HFFc6 (cell line): ENCODE results near the gene BRPF1. TPM values are rescaled to one million over a fixed set of nuclear protein-coding genes. Genes with fewer than 3 reads are reported as not detected.

Source experiments
- DNase-seq: peaks from one replicate; pipeline ENCODE4 v3.0.0-alpha.2; 2018
- H3K27ac Mint-ChIP-seq: 2 replicates; pipeline ENCODE4 v1.8.0; 2020; ENCODE audit warnings: mild to moderate bottlenecking, mixed read lengths
- H3K27me3 Mint-ChIP-seq: 2 replicates; pipeline ENCODE4 v1.8.0; 2021; ENCODE audit warnings: mild to moderate bottlenecking, moderate library complexity, mixed read lengths; ENCODE audit not compliant: insufficient read depth
- H3K36me3 Mint-ChIP-seq: 2 replicates; pipeline ENCODE4 v1.8.0; 2021; ENCODE audit warnings: low read depth, mixed read lengths
- H3K4me1 Mint-ChIP-seq: 2 replicates; pipeline ENCODE4 v1.8.0; 2020; ENCODE audit warnings: low read depth, mixed read lengths
- H3K4me3 Mint-ChIP-seq: 2 replicates; pipeline ENCODE4 v1.8.0; 2020; ENCODE audit warnings: mild to moderate bottlenecking, moderate library complexity, mixed read lengths
- H3K9me3 Mint-ChIP-seq: 2 replicates; pipeline ENCODE4 v1.8.0; 2020; ENCODE audit warnings: mild to moderate bottlenecking, mixed read lengths
- CTCF ChIP-seq: fragments of 200-600 bp; sonication (generic); IDR thresholded peaks from 2 replicates; pipeline ENCODE4 v1.5.0; 2021; ENCODE audit warnings: antibody characterized with exemption, mild to moderate bottlenecking
- total RNA-seq, 6 experiments: library from RNA; stranded (reverse); fragmentation: NEBNext Ultra II Directional; extraction: Animal tissue kit (Norgen Biotek cat#: 25700); gene quantifications; 2 replicates in 1 of 6; 3 replicates in 5 of 6; pipeline ENCODE4 v1.2.3, GENCODE V29; 2021

BRPF1 gene
- total RNA-seq, 6 experiments from 2014 or later = 14.4 to 18.4 (median 17.1) TPM

DNA sequence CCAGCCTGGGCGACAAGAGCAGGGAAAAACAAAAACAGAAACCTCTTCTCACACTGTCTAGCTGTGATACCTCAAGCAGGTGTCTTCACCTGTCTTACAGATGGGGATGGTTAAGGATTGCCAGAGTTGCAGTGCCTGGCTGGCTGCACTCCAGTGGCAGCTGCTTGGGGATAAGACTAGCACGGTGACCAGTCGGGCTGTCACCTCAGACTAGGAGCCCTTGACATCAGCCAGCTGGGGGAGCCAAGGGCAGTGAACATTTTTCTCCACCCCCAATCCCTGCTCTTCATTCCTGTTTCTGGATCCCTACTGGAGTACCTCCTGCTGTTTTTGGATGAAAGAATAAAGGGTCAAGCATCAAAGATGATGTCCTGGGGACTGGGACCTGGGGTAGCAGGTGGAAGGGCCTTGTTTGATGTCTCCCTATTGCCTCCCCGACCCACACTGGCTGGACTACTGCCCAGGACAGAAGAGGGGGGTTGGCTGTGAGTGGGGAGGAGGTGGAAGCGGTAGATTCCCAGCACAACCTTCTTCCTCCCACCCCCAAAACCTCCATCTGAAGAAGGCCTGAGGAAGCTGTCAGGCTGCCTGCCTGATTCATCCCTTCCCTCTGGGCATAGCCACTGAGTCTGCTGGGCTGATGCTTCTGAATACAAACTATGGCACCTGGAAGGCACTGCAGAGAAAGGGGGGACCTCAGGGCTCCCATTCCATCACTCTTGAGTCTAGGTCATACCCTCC is 34.9 kb upstream of the BRPF1 start:
- no peak overlapping the region for H3K27ac Mint-ChIP-seq
- H3K4me1 Mint-ChIP-seq = peaks cover 8% of the 10 kb centered on the region
- H3K36me3 Mint-ChIP-seq = no peaks in the 10 kb centered on the region
- DNase-seq = no peak
- TF ChIP-seq CTCF = no peak
- H3K9me3 Mint-ChIP-seq = no peaks in the 10 kb centered on the region
- H3K4me3 Mint-ChIP-seq = no peak overlapping the region
- H3K27me3 Mint-ChIP-seq = no peaks in the 10 kb centered on the region; the same call in 1 of the 2 replicates

GRCh38 chr3:9697892-9698291 is 33.6 kb upstream of the BRPF1 start:
- Mint-ChIP-seq H3K9me3 (no peaks in the 10 kb centered on the region), H3K27me3 (no peaks in the 10 kb centered on the region; the same call in 1 of the 2 replicates), H3K4me1 (no peaks in the 10 kb centered on the region), H3K27ac (no peak overlapping the region), H3K4me3 (no peak overlapping the region), H3K36me3 (peaks cover under 1% of the 10 kb centered on the region; the same call in 1 of the 2 replicates)
- no peak for TF ChIP-seq CTCF
- no peak for DNase-seq

DNA sequence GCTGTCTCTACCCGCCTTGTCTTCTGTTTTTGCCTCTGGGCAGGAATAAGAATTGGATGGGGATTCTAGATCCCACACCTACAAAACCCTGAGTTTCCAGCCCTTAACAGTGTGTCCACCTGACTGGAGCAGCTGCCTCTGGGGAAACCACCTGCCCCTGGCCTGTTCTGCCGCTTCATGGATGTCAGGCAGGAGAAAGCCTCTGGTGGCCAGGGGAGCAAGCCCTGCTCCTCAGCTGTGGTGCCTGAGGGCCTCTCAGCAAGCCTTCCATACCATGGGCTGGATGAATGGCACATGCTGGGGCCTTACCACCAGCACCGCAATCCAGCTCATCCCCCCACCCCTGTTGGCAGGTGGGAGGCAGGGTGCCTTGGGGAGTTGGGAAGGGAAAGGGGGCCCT is 33.2 kb upstream of the BRPF1 start:
- H3K4me3 Mint-ChIP-seq = no peak overlapping the region
- peaks cover 5% of the 10 kb centered on the region; the same call in 1 of the 2 replicates for H3K36me3 Mint-ChIP-seq
- DNase-seq = no peak
- H3K27ac Mint-ChIP-seq = no peak overlapping the region
- H3K27me3 Mint-ChIP-seq = peaks cover 1% of the 10 kb centered on the region; the same call in 1 of the 2 replicates
- H3K9me3 Mint-ChIP-seq = no peaks in the 10 kb centered on the region
- no peak for TF ChIP-seq CTCF
- H3K4me1 Mint-ChIP-seq = no peaks in the 10 kb centered on the region

DNA sequence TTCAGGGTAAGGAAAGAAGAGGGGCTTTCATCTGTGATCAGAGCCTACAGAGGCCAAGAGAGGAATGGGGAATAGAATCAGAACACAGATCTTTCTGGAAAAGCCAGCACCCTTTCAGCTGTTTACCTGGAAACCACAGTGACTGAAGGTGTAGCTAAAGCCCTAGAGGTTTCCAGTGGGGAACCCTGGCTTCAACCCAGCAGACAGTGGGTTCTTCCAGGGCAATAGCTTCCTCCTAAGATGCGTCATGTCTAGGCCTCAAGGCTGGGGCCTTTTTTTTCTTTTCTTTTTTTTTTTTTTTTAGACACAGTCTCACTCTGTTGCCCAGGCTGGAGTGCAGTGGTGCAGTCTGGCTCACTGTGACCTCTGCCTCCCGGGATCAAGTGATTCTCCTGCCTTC is 31.0 kb upstream of the BRPF1 start:
- TF ChIP-seq CTCF = no peak
- H3K27ac Mint-ChIP-seq = no peak overlapping the region
- no peaks in the 10 kb centered on the region for H3K4me1 Mint-ChIP-seq
- peaks cover 6% of the 10 kb centered on the region for H3K27me3 Mint-ChIP-seq
- DNase-seq = no peak
- H3K36me3 Mint-ChIP-seq = peaks cover 5% of the 10 kb centered on the region; the same call in 1 of the 2 replicates
- no peaks in the 10 kb centered on the region for H3K9me3 Mint-ChIP-seq
- H3K4me3 Mint-ChIP-seq = no peak overlapping the region

GRCh38 chr3:9701006-9701405 is 30.5 kb upstream of the BRPF1 start:
- no peak for DNase-seq
- Mint-ChIP-seq H3K9me3 (no peaks in the 10 kb centered on the region), H3K36me3 (peaks cover 5% of the 10 kb centered on the region; the same call in 1 of the 2 replicates), H3K4me1 (no peaks in the 10 kb centered on the region), H3K4me3 (no peak overlapping the region), H3K27me3 (peaks cover 11% of the 10 kb centered on the region), H3K27ac (no peak overlapping the region)
- no peak for TF ChIP-seq CTCF
